HG03378 (cell line): Measurements from ENCODE around the gene IBTK.
"Not testable (repeated sequence)": the region's sequence is repeated elsewhere in the genome, so short reads cannot be mapped to it uniquely, and the experiment has no call there.

Experiments used
- ATAC-seq: cut with Tn5 transposase; IDR thresholded peaks from one replicate; pipeline ENCODE4 v1.9.1; 2021; ENCODE audit warnings: mild to moderate bottlenecking, moderate library complexity; ENCODE audit not compliant: unreplicated experiment

The IBTK gene, protein sequence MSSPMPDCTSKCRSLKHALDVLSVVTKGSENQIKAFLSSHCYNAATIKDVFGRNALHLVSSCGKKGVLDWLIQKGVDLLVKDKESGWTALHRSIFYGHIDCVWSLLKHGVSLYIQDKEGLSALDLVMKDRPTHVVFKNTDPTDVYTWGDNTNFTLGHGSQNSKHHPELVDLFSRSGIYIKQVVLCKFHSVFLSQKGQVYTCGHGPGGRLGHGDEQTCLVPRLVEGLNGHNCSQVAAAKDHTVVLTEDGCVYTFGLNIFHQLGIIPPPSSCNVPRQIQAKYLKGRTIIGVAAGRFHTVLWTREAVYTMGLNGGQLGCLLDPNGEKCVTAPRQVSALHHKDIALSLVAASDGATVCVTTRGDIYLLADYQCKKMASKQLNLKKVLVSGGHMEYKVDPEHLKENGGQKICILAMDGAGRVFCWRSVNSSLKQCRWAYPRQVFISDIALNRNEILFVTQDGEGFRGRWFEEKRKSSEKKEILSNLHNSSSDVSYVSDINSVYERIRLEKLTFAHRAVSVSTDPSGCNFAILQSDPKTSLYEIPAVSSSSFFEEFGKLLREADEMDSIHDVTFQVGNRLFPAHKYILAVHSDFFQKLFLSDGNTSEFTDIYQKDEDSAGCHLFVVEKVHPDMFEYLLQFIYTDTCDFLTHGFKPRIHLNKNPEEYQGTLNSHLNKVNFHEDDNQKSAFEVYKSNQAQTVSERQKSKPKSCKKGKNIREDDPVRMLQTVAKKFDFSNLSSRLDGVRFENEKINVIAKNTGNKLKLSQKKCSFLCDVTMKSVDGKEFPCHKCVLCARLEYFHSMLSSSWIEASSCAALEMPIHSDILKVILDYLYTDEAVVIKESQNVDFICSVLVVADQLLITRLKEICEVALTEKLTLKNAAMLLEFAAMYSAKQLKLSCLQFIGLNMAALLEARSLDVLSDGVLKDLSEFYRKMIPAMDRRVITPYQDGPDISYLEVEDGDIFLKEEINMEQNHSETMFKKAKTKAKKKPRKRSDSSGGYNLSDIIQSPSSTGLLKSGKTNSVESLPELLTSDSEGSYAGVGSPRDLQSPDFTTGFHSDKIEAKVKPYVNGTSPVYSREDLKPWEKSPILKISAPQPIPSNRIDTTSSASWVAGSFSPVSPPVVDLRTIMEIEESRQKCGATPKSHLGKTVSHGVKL (N-terminal part only)

DNA sequence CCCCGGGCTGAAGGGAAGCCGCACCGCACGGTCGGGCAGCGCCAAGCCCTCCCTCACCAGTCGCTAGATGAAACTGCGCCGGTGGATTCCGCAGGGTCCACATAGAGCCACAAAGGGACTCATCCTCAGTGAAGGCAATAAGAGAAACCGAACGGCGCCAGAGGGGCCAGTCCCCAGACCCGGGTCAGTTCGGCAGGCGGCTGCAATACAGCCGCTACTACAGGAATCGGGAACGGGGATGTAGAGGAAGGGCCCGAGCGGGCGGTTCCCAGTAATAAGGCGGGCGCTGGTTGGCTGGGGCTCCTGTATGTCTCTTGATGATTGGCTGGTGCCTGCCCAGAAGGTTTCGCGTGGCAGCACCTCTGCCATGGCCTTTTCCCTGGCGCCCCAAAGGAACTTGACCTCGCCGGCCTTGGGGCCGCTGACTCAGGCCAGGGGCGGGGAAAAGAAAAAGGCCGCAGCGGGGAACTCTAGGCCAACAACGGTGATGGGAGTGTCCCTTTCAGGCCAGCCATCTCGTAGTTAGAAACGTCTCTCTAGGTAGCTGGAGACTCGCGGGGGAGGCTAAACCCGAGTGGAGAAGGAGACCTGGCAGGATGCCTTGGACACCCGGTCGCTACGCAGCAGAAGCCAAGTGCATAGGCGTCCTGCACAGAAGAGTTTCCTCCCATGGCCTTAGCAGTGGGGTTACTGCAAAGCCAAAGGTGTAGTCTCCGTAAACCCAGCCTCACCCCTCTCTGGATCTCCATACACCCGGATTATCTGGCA, at the start of gene IBTK:
IBTK (minus strand) TSS at position 240 of the 768 bp plus-strand sequence. CDS start 7,258 bp downstream, outside the sequence.
- peak; percentile 86 for ATAC-seq

GRCh38 chr6:82283771-82284410, 36.3 kb upstream of the IBTK start:
- no peak for ATAC-seq

DNA sequence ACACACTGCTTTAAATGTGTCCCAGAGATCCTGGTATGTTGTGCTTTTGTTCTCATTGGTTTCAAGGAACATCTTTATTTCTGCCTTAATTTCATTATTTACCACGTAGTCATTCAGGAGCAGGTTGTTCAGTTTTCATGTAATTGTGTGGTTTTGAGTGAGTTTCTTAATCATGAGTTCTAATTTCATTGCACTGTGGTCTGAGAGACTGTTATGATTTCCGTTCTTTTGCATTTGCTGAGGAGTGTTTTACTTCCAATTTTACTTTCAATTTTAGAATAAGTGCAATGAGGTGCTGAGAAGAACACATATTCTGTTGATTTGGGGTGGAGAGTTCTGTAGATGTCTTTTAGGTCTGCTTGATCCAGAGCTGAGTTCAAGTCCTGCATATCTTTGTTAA, 34.0 kb upstream of the IBTK start:
- not testable (repeated sequence) for ATAC-seq

- no peak for ATAC-seq
Measured at GRCh38 chr6:82277686-82278085, 30.1 kb upstream of the IBTK start.

DNA sequence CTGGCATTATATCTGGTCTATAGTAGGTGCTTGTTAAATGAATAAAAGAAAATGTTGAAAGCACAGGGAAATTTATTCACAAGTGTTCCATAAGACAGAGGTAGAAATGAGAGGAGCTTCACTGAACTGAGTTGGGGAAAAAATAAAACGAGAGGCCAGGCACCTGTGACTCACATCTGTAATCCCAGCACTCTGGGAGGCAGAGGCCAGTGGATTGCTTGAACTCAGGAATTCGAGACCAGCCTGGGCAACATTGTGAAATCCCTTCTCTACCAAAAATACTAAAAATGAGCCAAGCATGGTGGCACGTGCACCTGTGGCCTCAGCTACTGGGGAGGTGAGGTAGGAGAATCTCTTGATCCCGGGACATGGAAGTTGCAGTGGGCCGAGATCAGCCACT, 28.1 kb upstream of the IBTK start:
- ATAC-seq: no peak

- ATAC-seq: no peak
Measured at GRCh38 chr6:82273295-82273694, 25.8 kb upstream of the IBTK start.

GRCh38 chr6:82270881-82271635, 23.5 kb upstream of the IBTK start:
- ATAC-seq: peak; percentile 62

- no peak for ATAC-seq
Measured at GRCh38 chr6:82268301-82268846, 20.8 kb upstream of the IBTK start.

GRCh38 chr6:82264824-82265223, 17.3 kb upstream of the IBTK start:
- no peak for ATAC-seq

DNA sequence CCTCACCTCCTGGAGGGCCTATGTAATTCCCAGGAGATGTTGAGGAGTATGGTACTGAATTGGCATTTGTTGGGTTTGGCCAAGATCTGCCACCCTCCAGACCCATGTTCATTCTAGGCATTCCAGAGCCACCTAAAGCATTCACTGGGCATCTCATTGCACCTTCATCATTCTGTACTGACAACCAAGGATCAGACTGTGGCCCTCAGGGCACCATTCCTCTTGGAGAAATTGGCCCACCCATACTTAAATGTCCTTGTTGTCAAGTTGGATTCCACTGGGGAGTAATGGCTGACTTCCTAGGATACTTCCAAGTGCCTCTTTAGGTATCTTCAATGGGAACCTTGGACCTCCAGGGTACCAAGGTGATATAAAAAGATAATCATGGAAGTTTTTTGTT, 16.8 kb upstream of the IBTK start:
- ATAC-seq: no peak

DNA sequence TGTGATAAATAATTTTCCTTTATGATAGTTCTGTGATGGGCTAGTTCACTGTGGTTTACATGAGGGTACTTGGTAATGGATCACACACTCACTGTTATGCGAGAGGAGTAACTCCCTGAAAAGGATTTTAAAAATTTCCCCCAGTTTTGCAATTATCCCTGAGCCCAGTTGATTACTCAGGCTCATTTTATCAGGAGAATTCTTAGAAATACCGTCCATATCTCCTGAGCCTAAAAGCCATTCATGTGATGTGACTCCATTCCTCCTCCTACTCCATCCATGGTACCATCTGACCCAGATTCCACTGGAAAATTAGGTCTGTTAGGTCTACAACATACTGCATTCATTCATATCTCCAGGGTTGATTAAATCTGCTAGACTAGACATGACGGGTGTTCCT, 16.4 kb upstream of the IBTK start:
- ATAC-seq: no peak

DNA sequence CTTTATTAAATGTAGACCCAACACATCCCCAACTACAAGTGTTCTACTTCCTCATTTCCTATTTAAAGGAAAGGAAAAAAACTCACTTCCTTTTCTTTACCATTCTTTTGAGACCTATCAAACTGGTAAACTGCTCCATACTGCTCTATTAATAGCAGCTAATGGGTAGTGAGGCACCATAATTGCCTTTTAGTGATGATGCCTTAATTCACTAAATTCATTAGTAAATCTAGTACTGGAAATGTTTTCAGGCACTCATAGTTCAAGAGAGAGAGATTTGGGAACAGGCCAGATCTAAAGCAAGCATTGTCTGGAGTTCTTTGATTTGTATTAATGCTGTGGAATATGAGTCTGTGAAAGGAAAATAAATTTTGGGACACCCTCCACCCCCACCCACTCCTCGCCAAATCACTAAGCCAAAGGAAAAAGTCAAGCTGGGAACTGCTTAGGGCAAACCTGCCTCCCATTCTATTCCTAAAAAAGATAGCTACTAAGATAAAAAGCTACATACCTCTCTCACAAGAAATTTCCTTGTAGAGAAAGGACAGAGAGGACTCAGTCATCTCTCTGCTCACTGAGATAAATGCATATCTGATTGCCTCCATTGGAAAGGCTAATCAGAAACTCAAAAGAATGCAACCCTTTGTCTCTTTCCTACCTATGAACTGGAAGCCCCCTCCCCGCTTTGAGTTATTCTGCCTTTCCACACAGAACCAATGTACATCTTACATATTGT, 13.6 kb upstream of the IBTK start:
- no peak for ATAC-seq

DNA sequence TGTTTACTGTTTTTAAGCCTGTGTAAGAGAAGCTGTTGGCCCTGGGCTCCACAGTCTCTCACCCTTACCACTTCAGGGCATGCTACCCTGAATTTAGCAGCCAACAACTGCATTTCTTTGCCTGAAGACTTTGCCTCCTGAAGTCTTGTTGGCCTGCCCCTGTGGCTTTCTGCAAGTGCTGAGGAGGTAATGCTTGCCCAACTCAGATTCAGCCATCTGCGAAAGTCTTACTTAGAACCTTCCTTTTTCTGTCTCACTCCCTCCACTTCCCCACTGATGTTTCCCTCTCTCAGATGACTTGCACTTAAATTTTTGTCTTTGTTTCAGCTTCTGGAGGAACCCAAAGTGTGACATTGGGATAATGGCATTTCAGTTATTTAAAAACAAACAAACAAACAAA, 11.8 kb upstream of the IBTK start:
- ATAC-seq: no peak

DNA sequence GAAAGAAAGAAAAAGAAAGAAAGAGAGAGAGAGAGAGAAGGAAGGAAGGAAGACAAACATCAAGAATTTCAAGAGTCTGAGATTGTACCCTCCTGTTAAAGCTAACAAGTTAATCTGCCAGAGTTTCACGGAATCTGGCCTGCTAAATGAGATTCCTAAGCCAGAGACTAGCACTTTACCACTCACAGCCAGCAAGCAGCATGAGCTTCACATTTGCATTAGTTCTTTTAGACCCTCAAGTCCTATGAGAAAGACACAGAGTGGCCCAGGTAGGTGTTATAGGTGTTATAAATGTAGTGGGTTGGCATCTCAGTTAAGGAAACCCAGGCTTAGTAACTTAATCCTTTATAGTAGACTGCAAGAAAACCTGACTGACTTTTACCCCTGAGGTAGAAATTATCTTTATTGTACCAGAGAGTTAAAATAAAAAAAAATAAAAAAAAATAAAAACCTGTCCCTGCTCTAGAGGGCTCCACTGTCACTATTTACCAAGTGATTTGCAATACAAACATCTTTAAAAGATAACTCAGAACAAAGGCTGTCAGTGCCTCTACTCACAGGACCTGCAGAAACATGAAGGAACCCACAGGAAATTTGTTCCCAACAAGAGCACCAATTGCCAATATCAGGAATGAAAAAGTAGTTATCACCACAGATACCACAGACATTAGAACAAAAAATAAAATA, 9.7 kb upstream of the IBTK start:
- no peak for ATAC-seq

DNA sequence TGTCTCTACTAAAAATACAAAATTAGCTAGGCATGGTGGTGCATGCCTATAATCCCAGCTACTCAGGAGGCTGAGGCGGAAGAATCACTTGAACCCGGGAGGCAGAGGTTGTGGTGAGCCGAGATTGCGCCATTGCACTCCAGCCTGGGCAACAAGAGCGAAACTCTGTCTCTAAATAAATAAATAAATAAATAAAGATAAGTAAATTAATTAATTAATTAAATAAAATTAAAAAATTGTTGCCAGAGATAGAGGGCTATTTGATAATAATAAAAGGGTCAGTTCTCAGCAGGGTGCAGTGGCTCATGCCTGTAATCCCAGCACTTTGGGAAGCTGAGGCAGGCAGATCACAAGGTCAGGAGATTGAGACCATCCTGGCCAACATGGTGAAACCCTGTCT, 7.2 kb upstream of the IBTK start:
- not testable (repeated sequence) for ATAC-seq

DNA sequence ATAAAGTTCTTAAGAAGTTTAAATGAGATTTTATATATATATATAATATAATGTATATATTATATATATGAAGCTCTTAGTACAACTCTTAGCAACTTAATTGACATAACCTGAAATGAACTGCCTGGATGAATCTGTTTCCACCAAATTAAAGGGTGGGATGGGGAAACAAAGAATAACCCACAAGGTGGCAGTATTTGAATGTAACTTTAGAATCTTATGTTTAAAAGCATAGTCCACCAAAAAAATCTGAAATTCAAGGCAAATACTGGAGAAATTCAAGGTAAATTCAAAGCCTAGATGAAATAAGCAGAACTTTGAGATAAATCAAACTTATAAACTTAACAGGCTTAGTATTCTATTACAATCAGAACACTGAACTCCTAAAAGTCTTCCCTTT, 4.4 kb upstream of the IBTK start:
- ATAC-seq: no peak

GRCh38 chr6:82249381-82250253, 2.1 kb upstream of the IBTK start:
- no peak for ATAC-seq
